Fibroblast of pulmonary artery (primary cell): ENCODE data around the gene PNRC1.

Experiments used
- DNase-seq: peaks from one replicate; pipeline ENCODE4 v3.0.0-alpha.2; 2010; ENCODE audit warnings: low read depth
- H3K4me3 ChIP-seq: replicated peaks from 2 replicates; pipeline ENCODE4 v1.5.1; 2011; ENCODE audit warnings: low read depth, mild to moderate bottlenecking, control low read depth, low read length, moderate library complexity
- TF ChIP-seq, protein P1 (sequence below): IDR thresholded peaks from 2 replicates; pipeline ENCODE4 v1.5.1; 2011; ENCODE audit warnings: mild to moderate bottlenecking, control low read depth, low read length, inconsistent platforms; ENCODE audit errors: missing control alignments

The PNRC1 gene

GRCh38 chr6:89134723-89135122 is 54.2 kb downstream of the PNRC1 start:
- TF ChIP-seq, protein P1, sequence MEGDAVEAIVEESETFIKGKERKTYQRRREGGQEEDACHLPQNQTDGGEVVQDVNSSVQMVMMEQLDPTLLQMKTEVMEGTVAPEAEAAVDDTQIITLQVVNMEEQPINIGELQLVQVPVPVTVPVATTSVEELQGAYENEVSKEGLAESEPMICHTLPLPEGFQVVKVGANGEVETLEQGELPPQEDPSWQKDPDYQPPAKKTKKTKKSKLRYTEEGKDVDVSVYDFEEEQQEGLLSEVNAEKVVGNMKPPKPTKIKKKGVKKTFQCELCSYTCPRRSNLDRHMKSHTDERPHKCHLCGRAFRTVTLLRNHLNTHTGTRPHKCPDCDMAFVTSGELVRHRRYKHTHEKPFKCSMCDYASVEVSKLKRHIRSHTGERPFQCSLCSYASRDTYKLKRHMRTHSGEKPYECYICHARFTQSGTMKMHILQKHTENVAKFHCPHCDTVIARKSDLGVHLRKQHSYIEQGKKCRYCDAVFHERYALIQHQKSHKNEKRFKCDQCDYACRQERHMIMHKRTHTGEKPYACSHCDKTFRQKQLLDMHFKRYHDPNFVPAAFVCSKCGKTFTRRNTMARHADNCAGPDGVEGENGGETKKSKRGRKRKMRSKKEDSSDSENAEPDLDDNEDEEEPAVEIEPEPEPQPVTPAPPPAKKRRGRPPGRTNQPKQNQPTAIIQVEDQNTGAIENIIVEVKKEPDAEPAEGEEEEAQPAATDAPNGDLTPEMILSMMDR = no peak
- H3K4me3 ChIP-seq = no peak overlapping the region
- DNase-seq = no peak
